A549 (cell line): Measurements from ENCODE around the gene SCN2B. TPM values are rescaled to one million over a fixed set of nuclear protein-coding genes. Genes with fewer than 3 reads are reported as not detected.
A peak's percentile ranks its signal among the peaks of the same experiment; 100 is the strongest.

Source experiments
- ATAC-seq, 2 experiments: fragments of 200-7000 bp in 1 of 2; fragments of >200 bp in 1 of 2; cut with Nextera tagmentation in 1 of 2; cut with Tn5 transposase in 1 of 2; 3 replicates each; pipeline versions ENCODE4 v1.8.0 to v1.9.1; 2018 to 2020; ENCODE audit warnings: mild to moderate bottlenecking in 1 of 2, moderate library complexity in 1 of 2
- CTCF ChIA-PET: fragments of 300-600 bp; sonication (Branson Sonifier 250); formaldehyde crosslinking; extraction: SDS; loops from one replicate; lab custom pipeline; 2021; ENCODE audit warnings: antibody characterized with exemption, inconsistent platforms; lab: Yijun Ruan, JAX
- POLR2A ChIA-PET: fragments of 350-600 bp; formaldehyde crosslinking; extraction: SDS; loops from one replicate; lab custom pipeline; 2021; ENCODE audit warnings: antibody characterized with exemption, inconsistent platforms; lab: Yijun Ruan, JAX
- DNase-seq, 2 experiments: peaks; one replicate each; pipeline versions ENCODE4 v3.0.0 to v3.0.0-alpha.2; 2011 to 2016; ENCODE audit warnings: low read depth in 1 of 2, low spot score in 1 of 2
- FAIRE-seq: peaks from 2 replicates; lab custom pipeline; 2011; peaks lifted over from hg19 to GRCh38; lab: Jason Lieb, UNC
- H3K27ac ChIP-seq, 2 experiments: fragments of >200 bp; sonication (Bioruptor Twin); formaldehyde crosslinking; 3 replicates each; pipeline ENCODE4 v1.5.1; 2016 to 2017
- H3K4me1 ChIP-seq: fragments of >200 bp; sonication (Bioruptor Twin); formaldehyde crosslinking; 3 replicates; pipeline ENCODE4 v1.6.1; 2016
- H3K4me2 ChIP-seq: fragments of >200 bp; sonication (Bioruptor Twin); formaldehyde crosslinking; 3 replicates; pipeline ENCODE4 v1.6.1; 2016
- H3K4me3 ChIP-seq: fragments of >200 bp; sonication (Bioruptor Twin); formaldehyde crosslinking; 3 replicates; pipeline ENCODE4 v1.5.1; 2016
- H3K9me3 ChIP-seq: fragments of >200 bp; sonication (Bioruptor Twin); formaldehyde crosslinking; 3 replicates; pipeline ENCODE4 v1.6.1; 2016
- ATOH8 ChIP-seq: fragments of 250-450 bp; sonication (Bioruptor Pico); IDR thresholded peaks from 2 replicates; pipeline ENCODE4 v1.5.0; 2020; ENCODE audit warnings: low read depth, mild to moderate bottlenecking, moderate library complexity
- CBX2 ChIP-seq: fragments of 200-600 bp; sonication (generic); IDR thresholded peaks from 2 replicates; pipeline ENCODE4 v1.6.1; 2016; ENCODE audit warnings: low read depth, mild to moderate bottlenecking, borderline replicate concordance
- CBX8 ChIP-seq: fragments of 200-600 bp; sonication (generic); IDR thresholded peaks from 2 replicates; pipeline ENCODE4 v1.6.1; 2016
- CTCF ChIP-seq: fragments of >200 bp; sonication (Bioruptor Twin); formaldehyde crosslinking; IDR thresholded peaks from 3 replicates; pipeline ENCODE4 v1.5.1; 2016
- E2F6 ChIP-seq: IDR thresholded peaks from 2 replicates; pipeline ENCODE4 v1.6.1; 2012; ENCODE audit warnings: low read depth, borderline replicate concordance
- EHMT2 ChIP-seq: fragments of 200-600 bp; sonication (generic); IDR thresholded peaks from 2 replicates; pipeline ENCODE4 v1.6.1; 2016; ENCODE audit warnings: antibody characterized with exemption, low read depth, mild to moderate bottlenecking, moderate library complexity
- ESRRA ChIP-seq: fragments of 150-350 bp; IDR thresholded peaks from 2 replicates; pipeline ENCODE4 v1.6.1; 2014; ENCODE audit warnings: mild to moderate bottlenecking, low read length, borderline replicate concordance
- GATA3 ChIP-seq: IDR thresholded peaks from 2 replicates; pipeline ENCODE4 v1.6.1; 2012; ENCODE audit warnings: borderline replicate concordance
- HEYL ChIP-seq: fragments of 250-450 bp; sonication (Bioruptor Pico); IDR thresholded peaks from 2 replicates; pipeline ENCODE4 v1.8.0; 2021; ENCODE audit warnings: mild to moderate bottlenecking, moderate library complexity
- HOXB5 ChIP-seq: fragments of 250-450 bp; sonication (Bioruptor Pico); IDR thresholded peaks from 2 replicates; pipeline ENCODE4 v1.5.0; 2020; ENCODE audit warnings: mild to moderate bottlenecking, moderate library complexity
- KDM5A ChIP-seq: fragments of 200-600 bp; sonication (generic); IDR thresholded peaks from 2 replicates; pipeline ENCODE4 v1.6.1; 2016; ENCODE audit warnings: antibody characterized with exemption, mild to moderate bottlenecking
- MAZ ChIP-seq: fragments of 150-350 bp; IDR thresholded peaks from 2 replicates; pipeline ENCODE4 v1.6.1; 2014; ENCODE audit warnings: antibody characterized with exemption, low read depth, low read length, borderline replicate concordance
- RAD21 ChIP-seq, 2 experiments: fragments of >200 bp in 1 of 2; sonication (Bioruptor Twin) in 1 of 2; formaldehyde crosslinking in 1 of 2; IDR thresholded peaks in 1 of 2; conservative IDR thresholded peaks in 1 of 2; 2 replicates in 1 of 2; 3 replicates in 1 of 2; pipeline ENCODE4 v1.6.1; 2012 to 2018; ENCODE audit warnings: inconsistent platforms in 1 of 2
- RCOR1 ChIP-seq: fragments of 150-350 bp; IDR thresholded peaks from 2 replicates; pipeline ENCODE4 v1.6.1; 2014; ENCODE audit warnings: antibody characterized with exemption, low read length, low read depth
- REST ChIP-seq: fragments of 200-600 bp; sonication (generic); IDR thresholded peaks from 2 replicates; pipeline ENCODE4 v1.6.1; 2016; ENCODE audit warnings: antibody characterized with exemption, mild to moderate bottlenecking, moderate library complexity
- RNF2 ChIP-seq: fragments of 200-600 bp; sonication (generic); IDR thresholded peaks from 2 replicates; pipeline ENCODE4 v1.6.1; 2016; ENCODE audit warnings: low read depth, mild to moderate bottlenecking, antibody characterized with exemption, moderate library complexity, borderline replicate concordance
- ZC3H11A ChIP-seq: fragments of 450-650 bp; IDR thresholded peaks from 2 replicates; pipeline ENCODE4 v1.6.1; 2014; ENCODE audit warnings: antibody characterized with exemption, mild to moderate bottlenecking
- ZSCAN20 ChIP-seq: fragments of 250-450 bp; sonication (Bioruptor Pico); IDR thresholded peaks from 2 replicates; pipeline ENCODE4 v1.8.0; 2022; ENCODE audit warnings: mild to moderate bottlenecking, moderate library complexity
- WGBS: methylation state at CpG from one replicate; pipeline ENCODE4 v1.1.6; 2017; ENCODE audit errors: missing lambda C conversion rate; 5-methylcytosine and 5-hydroxymethylcytosine counted together
- polyA plus RNA-seq, 4 experiments: library from polyadenylated mRNA; depleted of rRNA in 3 of 4; stranded (reverse); fragments of >200 nt; fragmentation: RNase III in 1 of 4; extraction: RNeasy Plus Mini Kit Qiagen cat#74134 plus additional on column Dnase treatment in 1 of 4; gene quantifications; 2 replicates in 3 of 4; 3 replicates in 1 of 4; pipeline ENCODE4 v1.2.3, GENCODE V29; 2011 to 2017

Gene SCN2B
- polyA plus RNA-seq, 2 of the 4 experiments (the other 2 are of a cell fraction): not detected

GRCh38 chr11:118153516-118153915, 22.9 kb downstream of the SCN2B start:
- H3K4me2 ChIP-seq: peak overlapping the region; percentile 96
- H3K27ac ChIP-seq: peak overlapping the region in 1 of 2 experiments; percentile 87; a peak in 4 of 6 replicates
- H3K4me1 ChIP-seq: no peaks in the 10 kb centered on the region; the same call in 2 of the 3 replicates
- DNase-seq (no peak), ATAC-seq (no peak), FAIRE-seq (no peak)
- CTCF ChIA-PET: interaction anchor here (2.4 kb wide), 1 partner anchor 17 kb away, joined by 13 read pairs; no protein-coding TSS in a partner anchor
- TF ChIP-seq CTCF (no peak), GATA3 (no peak), ATOH8 (CRISPR knock-in tag) (no peak)
- H3K4me3 ChIP-seq: peak overlapping the region; percentile 45
- POLR2A ChIA-PET: no interaction called here
- WGBS: 83% methylated on average over 12 of the region's 16 CpGs
- H3K9me3 ChIP-seq: no peaks in the 10 kb centered on the region

- peak; percentile 18 to 56 for DNase-seq
- H3K9me3 ChIP-seq: no peaks in the 10 kb centered on the region
- no peak for TF ChIP-seq RAD21 (conservative IDR thresholded peaks at IDR 0.05 in 1 of 2, IDR thresholded peaks at IDR 0.05 in 1 of 2)
- no peak for TF ChIP-seq E2F6
- no peak for TF ChIP-seq RCOR1
- no peak for TF ChIP-seq ZSCAN20 (CRISPR knock-in tag)
- no peak for TF ChIP-seq HEYL
- no peak for TF ChIP-seq REST
- no peak for TF ChIP-seq ZC3H11A
- TF ChIP-seq HOXB5 (CRISPR knock-in tag): no peak
- no peak for TF ChIP-seq MAZ
- TF ChIP-seq CBX2: no peak
- TF ChIP-seq RNF2: no peak
- TF ChIP-seq ATOH8 (CRISPR knock-in tag): no peak
- no peak for TF ChIP-seq CBX8
- no peak for TF ChIP-seq KDM5A
- TF ChIP-seq EHMT2: no peak
- TF ChIP-seq ESRRA: no peak
- TF ChIP-seq, all 56 proteins: peak for 0
- ChIA-PET POLR2A (no interaction called here), CTCF (interaction anchor here (2.4 kb wide), 1 partner anchor 18 kb away, joined by 13 read pairs; no protein-coding TSS in a partner anchor)
- H3K4me2 ChIP-seq: peak within 1 kb of the TSS; percentile 96
- H3K27ac ChIP-seq: peak within 1 kb of the TSS; percentile 35 to 87; a peak in 5 of 6 replicates
- FAIRE-seq (no peak), ATAC-seq (peak; percentile 49 to 83)
- 15% methylated on average over 40 of the region's 88 CpGs for WGBS
- H3K4me1 ChIP-seq: no peaks in the 10 kb centered on the region; the same call in 2 of the 3 replicates
- H3K4me3 ChIP-seq: peak within 1 kb of the TSS; percentile 45
Measured at GRCh38 chr11:118152552-118153471, 23.6 kb downstream of the SCN2B start, which contains the start of gene SCN4B. TSS of gene SCN4B (minus strand) at chr11:118152823. CDS start at chr11:118152673, 150 bp downstream.
